G401 (cell line): ENCODE results near the gene CABP4. TPM values are rescaled to one million over a fixed set of nuclear protein-coding genes. Genes with fewer than 3 reads are reported as not detected.

Experiments used
- DNase-seq: peaks from one replicate; pipeline ENCODE4 v3.0.0-alpha.2; 2015; ENCODE audit warnings: low spot score
- in situ Hi-C: cut with HindIII; loops from 2 replicates; pipeline ENCODE4 v1.10.0; 2016; ENCODE audit warnings: low sequenced_read_pairs, mixed read lengths
- total RNA-seq: library from RNA; depleted of rRNA; stranded (reverse); fragments of >200 nt; shearing (Covaris generic); gene quantifications from 2 replicates; pipeline ENCODE4 v1.2.3, GENCODE V29; 2014; rRNA removed

Gene CABP4
- total RNA-seq, 1 experiment from 2014 or later = not detected

DNA sequence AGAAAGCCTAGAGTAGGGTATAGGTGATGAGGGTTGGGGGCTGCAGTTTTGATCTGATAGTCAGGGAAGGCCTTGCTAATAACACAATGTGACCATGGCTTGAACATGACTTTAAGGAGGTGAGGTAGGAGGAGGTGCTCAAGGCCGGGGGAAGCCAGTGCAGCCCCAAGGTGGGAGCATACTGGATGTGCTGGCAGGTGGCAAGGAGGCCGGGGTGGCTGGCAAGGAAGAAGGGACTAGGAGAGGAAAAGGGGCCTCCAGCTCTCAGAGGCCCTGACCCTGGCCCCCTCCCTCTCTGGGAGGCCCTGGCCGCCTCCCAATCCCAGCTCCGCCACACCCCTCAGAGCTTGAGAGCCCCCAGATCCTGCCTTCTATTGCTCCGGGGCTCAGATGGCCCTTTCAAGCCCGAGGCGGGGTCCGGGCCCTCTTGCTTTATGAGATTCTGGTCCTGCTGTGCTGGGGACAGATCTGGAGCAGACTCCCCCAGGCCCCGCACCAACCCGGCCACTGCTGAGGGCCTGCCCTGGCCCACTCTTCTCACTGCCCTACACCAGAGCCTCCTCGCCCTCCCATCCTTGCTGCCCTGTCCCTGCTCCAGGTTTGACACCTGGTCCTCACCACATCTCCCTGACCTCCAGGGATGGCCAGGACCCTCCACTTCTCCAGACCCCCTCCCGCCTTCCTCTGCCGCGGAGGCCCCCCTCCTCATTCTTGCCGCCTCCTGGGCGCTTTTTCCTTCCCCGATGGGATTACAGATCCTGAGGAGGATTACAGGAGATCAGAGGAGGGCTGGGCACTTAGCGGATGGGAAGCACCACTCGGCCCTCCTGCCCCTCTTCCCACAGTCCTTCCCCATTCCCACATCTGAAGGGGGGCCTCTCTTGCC, 48.2 kb downstream of the CABP4 start:
- no peak for DNase-seq
- in situ Hi-C loops = no loop called here

DNA sequence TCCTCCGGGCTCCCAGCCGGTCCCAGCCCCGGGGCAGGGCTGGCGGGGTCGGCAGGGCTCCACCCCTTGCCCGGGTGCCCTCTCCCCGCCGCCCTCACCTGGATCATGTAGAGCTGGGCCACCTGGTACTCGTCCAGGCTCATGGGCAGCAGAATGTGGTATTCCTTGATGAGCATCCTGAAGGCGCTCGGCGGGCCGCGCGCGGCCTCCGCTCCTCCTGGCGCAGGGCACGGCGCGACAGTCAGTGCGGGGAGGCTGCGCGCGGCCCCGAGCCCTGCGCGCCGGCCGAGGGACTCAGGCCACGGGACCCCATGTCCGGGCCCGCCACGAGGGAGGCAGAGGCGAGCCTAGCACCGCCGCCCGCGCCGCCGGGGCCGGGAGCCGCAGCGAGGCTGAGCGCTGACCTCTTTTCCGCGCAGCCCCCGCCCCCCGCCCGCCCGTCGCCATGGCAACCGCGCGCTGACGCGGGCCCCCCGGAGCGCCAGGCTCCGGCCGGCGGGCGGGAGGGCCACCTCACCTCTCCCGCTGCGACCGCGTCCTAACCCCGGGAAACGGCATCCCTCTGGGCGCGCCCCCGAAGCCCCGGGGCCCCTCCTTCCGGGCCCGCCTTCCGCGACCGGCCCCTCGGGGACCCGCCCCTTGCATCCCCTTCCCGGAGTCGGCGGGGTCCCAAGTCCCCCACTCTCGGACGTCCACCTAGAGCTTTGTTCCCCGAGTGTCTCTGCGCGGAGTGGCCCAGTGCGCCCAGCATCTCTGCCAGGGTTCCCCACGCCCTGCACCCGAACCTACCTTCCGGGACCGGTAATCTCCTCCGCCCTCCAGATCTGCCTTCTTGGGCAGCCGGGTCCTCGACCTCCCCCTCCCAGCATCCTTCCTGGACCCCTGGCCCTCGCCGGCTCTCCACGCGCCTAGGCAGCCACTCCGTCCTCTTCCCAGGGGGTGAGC, 49.1 kb downstream of the CABP4 start:
- in situ Hi-C loops = no loop called here
- peak; percentile 50 for DNase-seq

DNA sequence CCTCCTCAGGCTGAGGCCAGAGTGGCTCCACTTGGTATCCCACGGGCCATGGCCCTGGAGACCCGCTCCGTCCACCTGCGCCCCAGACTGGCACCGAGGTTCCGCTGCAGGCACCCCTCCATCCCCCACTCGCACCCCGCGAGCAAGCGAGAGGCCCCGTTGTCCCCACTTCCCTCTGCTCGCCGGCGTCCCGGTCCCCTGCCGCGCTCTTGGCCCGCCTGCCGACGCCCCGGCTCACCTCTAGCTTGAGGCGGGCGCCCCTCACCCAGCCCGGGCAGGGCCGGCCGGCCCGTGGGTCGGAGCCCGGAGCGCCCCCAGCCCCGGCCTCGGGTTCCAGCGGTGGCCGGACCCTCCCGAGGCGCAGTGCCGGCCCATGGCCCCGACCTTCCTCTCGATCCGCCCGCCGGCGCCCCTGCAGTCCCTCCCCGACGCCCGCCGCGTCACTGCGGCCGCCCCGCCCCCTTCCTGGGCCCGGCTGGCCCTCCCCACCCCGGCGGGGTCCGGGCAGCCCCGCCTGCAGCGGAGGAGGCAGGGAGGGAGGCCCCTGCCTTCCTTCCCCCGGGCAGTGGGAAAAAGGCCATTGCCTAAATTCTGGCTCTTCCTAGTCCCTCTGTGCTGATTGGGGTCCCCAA, 49.9 kb downstream of the CABP4 start, which contains the start of gene PITPNM1:
Gene PITPNM1, minus strand, starts transcription at position 414 of the 632 bp plus-strand sequence. CDS start 1,183 bp downstream, outside the sequence.
- in situ Hi-C loops = no loop called here
- DNase-seq = peak; percentile 30

DNA sequence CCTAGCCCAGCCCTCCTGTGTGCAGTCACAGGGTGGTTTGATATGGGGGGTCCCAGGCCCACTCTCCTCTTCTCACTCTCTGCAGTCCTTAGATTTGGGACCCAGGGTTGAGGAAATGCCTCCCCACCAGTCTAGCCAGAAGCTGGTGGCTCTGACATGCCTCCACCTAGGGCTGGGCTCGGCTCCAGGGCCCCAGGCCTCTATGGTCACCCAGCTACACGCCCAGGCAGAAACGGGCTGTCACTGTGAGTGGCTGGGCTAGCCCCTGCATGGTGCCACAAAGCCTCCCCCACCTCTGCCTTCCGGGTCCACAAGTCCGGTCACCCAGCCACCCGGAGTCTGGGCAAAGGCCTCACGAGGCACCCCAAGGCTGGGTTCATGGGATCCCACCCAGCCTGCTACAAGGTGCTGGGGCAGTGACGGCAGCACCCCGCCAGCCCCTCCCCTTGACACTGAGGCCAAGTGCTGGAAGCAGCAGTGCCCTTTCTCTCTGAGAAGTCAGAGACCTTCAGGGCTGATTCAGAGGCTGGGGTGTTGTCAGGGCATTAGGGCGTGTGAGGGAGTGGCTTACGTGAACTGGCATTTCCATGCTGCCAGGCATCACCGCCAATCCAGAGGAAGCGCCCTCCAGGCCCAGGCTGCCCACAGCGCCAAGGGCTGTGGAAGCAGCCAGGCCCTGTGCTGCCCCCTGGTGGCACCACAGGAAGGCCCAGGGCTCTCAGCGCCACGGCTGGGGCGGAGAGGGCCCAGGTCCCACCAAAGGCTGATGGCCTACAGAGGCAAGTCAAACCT, 50.6 kb downstream of the CABP4 start:
- in situ Hi-C loops = no loop called here
- DNase-seq = peak; percentile 94

DNA sequence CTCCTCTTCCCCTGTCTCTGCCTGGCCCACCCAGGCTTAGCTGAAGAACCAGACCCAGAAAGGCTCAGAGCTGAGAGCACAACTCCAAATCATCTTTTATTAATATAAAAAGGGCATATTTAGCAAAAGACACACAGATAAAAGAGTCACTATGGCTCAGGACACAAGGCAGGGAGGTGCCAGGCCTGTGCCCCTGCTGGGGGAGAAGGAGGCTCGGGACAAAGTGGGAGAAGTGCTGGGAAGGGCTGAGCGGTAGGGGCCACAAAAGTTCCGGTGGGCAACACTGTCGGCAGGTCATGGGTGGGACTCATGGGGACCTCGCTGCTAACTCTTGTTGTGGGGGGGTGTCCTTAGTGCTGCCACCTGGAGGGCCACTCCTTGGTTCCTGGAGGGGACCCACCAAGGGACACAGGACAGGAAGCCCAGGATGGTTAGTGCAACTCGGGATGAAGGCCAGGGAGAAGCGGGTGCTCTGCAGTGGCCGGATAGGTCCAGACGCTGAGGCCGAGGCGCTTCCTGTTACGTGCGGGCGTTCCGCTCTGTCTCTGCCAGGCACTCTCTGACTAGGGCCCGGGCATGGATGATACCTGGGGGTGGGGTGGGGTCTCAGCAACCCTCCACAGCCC, 51.4 kb downstream of the CABP4 start:
- in situ Hi-C loops = no loop called here
- no peak for DNase-seq

DNA sequence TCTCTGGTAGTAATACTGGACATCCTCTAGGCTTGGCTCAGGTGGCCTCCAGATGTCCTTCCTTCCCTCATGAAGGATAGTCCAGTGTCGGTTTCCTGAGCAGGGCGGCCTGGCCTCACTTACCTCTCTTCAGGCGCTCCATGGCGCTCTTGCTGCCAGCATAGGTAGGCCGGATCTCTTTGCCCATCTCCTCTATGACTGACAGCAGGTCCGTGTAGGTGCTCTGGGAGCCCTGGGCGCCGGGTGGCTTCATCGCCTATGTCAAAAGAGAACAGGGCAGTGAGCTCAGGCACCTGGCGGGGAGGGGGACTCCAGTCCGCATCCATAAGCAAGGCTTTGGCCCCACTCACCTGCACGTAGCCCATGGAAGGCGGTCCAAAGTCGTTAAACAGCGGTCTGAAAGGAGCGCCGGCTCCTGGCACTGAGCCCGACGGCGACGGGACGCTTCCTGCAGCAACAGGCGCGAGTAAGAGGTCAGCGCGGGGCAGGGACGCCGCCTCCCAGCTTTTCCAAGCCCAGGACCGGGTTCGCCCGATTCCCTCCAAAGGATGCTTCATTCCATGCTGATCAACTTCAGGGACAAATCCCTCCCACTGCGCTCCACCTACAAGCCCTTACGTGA, 52.2 kb downstream of the CABP4 start:
- no peak for DNase-seq

DNA sequence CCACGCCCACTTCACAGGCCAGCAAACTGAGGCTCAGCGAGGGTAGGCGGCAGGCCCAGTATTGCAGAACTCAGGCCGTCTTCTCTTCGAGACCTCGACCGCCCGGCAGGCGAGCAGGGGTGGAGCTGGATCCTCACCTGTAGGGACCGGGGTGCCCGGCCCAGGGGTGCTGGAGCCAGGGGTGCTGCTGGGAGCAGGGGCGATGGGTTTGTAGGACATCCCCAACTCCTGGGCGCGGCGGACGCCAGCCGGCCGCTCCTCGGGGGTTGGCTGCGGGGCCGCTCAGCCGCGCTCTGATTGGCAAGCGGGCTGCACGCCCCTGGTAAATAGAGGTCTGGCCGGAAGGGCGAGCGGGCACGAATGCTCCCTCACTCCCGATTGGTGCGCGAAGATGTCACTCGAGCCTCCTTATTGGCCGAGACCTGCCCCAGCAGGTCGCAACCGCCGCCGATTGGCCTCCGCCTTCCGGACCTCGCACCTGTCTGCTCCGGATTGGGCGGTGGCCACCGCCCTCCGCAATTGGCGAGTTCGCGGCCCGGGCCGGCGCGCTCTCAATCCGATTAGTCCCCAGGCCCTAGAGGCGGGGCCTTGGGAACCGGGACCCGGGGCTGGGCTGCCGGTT, 52.8 kb downstream of the CABP4 start, which contains the start of gene CDK2AP2:
Gene CDK2AP2, minus strand, starts transcription at position 299 of the 622 bp plus-strand sequence. Its CDS starts 80 bp downstream, at position 219.
- DNase-seq = peak; percentile 99
- in situ Hi-C loops = no loop called here

More for the DNA sequence above, 52.2 kb downstream of the CABP4 start:
- in situ Hi-C loops = no loop called here

DNA sequence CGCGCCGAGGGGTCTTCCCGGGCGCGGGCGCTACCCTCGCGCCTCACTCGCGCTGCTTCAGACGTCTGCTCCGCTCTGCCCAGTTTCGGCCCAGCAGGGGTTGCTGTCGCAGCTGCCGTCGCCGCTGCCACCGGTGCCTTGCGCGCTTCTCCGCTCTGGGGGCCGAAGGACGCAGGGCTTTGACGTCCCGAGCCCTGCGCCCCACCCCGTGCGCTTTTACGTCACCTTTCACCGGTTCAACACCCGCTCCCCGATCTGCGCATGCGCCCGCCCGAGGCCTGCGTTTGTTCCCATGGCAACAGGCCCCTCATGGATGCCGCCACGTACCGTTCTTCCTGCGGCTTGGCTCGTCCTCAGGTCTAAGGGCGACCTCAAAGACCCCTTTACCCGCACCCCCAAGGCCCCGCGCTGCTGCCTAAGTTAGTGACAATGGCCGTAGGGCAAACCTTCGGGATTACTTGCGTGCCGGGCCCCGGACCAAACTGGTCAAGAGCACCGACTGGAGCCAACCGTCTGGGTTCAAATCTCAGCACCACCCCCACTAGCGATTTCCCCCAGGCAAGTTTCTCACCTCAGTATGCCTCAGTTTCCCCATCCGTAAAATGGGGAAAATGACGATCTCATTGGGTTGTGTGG, 53.5 kb downstream of the CABP4 start:
- in situ Hi-C loops = no loop called here
- DNase-seq = peak; percentile 97

DNA sequence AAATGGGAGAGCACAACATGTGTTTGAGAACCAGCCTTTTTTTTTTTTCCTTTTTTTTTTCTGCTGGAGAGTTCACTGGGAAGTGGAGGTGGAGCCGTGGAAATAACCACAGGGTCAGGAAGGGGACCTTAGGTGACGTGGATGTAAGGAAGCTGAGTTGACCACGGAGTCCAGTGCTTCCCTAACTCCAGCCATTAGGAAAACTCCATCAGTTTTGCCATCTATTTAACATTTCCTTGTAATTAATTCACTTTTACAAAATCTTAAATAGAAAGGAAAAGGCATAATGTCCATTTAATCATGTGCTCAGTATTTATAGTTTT, 54.8 kb downstream of the CABP4 start:
- in situ Hi-C loops = no loop called here
- DNase-seq = no peak

Other genes with a start within 250 kb of the CABP4 start
- gene GRK2, start 188.9 kb upstream of the CABP4 start, total RNA-seq = 35.1 and 48.8 TPM in 2 replicates
- gene ANKRD13D, start 166.1 kb upstream of the CABP4 start, total RNA-seq = 25.2 and 40.3 TPM in 2 replicates
- gene SSH3, start 151.8 kb upstream of the CABP4 start, total RNA-seq = 1.5 and 1.8 TPM in 2 replicates
- gene POLD4, start 101.8 kb upstream of the CABP4 start, total RNA-seq = 15.2 and 19.4 TPM in 2 replicates
- gene CLCF1, start 81.8 kb upstream of the CABP4 start, total RNA-seq = 1.9 and 4.2 TPM in 2 replicates
- 20.3 and 38.1 TPM in 2 replicates for gene RAD9A, start 63.4 kb upstream of the CABP4 start, total RNA-seq
- 319 TPM in 2 replicates for gene PPP1CA, start 53.5 kb upstream of the CABP4 start, total RNA-seq
- 0.10 and 0.31 TPM in 2 replicates for gene TBC1D10C, start 51.3 kb upstream of the CABP4 start, total RNA-seq
- gene CARNS1, start 39.7 kb upstream of the CABP4 start, total RNA-seq = not detected in 2 replicates
- 121 and 125 TPM in 2 replicates for gene RPS6KB2, start 26.9 kb upstream of the CABP4 start, total RNA-seq
- gene PTPRCAP, start 17.7 kb upstream of the CABP4 start, total RNA-seq = not detected in 2 replicates
- gene CORO1B, start 11.9 kb upstream of the CABP4 start, total RNA-seq = 177 and 184 TPM in 2 replicates
- gene GPR152, start 2.6 kb upstream of the CABP4 start, total RNA-seq = not detected in 2 replicates
- gene TMEM134, start 13.9 kb downstream of the CABP4 start, total RNA-seq = 88.8 and 126 TPM in 2 replicates
- gene AIP, start 27.7 kb downstream of the CABP4 start, total RNA-seq = 73.5 and 102 TPM in 2 replicates
- gene PITPNM1, start 50.0 kb downstream of the CABP4 start, total RNA-seq = 27.0 and 35.2 TPM in 2 replicates
- gene CDK2AP2, start 52.8 kb downstream of the CABP4 start, total RNA-seq = 36.1 and 36.4 TPM in 2 replicates
- gene CABP2, start 68.1 kb downstream of the CABP4 start, total RNA-seq = not detected in 2 replicates
- 1,075 and 1,129 TPM in 2 replicates for gene GSTP1, start 128.5 kb downstream of the CABP4 start, total RNA-seq
- 412 and 488 TPM in 2 replicates for gene NDUFV1, start 151.6 kb downstream of the CABP4 start, total RNA-seq
- 12.1 and 12.6 TPM in 2 replicates for gene NUDT8, start 174.6 kb downstream of the CABP4 start, total RNA-seq
- gene TBX10, start 184.4 kb downstream of the CABP4 start, total RNA-seq = not detected in 2 replicates
- gene ACY3, start 195.4 kb downstream of the CABP4 start, total RNA-seq = not detected in 2 replicates
- not detected in 2 replicates for gene ALDH3B2, start 219.3 kb downstream of the CABP4 start, total RNA-seq